Medulla oblongata (tissue), 1 donor: Measurements from ENCODE around the gene APP.
A peak's percentile ranks its signal among the peaks of the same experiment; 100 is the strongest.
"Not testable (repeated sequence)": the region's sequence is repeated elsewhere in the genome, so short reads cannot be mapped to it uniquely, and the experiment has no call there.

Source experiments
- DNase-seq: peaks from one replicate; pipeline ENCODE4 v3.0.0-alpha.2; 2015; ENCODE audit errors: extremely low spot score

APP gene

DNA sequence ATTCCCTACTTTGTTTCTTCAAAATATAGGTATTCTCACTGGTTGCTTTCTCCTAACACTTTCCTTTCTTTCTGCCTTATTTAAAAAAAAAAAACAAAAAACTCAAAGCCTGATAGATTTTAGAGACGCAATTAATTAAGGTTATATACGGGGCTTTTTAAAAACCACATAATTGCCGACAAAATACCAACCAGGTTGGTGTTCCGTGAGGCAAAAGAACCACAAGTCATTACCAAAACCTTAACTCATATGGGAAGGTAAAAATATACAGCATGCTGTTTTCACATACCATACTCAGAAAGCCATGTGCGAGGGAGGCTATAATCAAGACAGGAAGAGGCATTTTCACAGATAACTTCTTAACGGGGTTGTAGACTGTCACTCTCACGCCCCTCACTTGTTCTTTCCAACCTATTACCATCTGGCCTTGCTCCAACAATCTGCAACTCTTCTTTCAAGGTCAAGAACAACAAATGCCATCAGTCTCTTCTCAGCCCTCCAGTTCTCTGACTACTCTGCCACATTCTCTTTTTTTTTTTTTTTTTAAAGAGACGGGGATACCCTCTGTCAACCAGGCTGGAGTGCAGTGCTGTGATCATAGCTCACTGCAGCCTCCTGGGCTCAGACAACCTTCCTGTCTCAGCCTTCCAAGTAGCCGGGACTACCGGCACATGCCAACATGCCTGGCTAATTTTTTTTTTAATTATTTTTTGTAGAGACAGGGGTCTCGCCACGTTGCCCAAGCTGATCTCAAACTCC lies 102.6 kb downstream of the APP start:
- DNase-seq, result no peak

DNA sequence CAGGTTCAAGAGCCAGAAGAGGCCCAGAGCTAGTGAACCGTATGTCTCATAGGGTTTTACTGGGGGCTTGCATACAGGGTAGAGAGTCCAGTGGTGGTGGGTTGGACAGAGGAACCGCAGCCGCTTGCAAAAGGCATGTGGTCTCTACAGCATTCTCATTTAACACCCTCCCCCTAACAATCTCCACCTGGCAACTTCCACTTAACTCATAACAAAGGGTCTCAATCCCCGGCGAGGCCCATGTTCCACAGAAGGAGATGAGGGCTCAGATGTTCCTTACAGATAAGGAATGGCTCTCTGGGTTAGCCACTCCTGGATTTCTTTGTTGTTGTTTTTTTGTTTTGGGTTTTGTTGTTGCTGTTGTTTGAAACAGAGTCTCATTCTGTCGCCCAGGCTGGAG lies 106.1 kb downstream of the APP start:
- DNase-seq, result no peak

DNA sequence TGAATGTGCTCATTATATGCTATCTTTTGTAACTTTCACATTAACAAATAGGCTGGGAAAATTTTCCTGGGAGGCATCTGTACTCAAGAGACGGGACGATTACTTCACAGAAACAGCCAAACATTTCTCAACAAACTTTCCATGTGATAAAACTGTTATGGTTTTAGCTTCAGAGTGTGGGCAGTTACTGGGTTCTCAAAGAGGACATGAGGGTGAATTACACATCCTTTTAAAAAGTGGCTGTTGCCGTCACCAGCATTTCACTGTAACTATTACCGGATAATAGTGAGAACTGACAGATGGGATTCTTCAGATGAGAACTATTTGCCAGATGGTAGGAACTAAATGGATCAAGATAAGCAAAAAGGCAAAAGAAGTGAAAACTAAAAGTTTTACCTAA lies 109.1 kb downstream of the APP start:
- DNase-seq, result no peak

DNA sequence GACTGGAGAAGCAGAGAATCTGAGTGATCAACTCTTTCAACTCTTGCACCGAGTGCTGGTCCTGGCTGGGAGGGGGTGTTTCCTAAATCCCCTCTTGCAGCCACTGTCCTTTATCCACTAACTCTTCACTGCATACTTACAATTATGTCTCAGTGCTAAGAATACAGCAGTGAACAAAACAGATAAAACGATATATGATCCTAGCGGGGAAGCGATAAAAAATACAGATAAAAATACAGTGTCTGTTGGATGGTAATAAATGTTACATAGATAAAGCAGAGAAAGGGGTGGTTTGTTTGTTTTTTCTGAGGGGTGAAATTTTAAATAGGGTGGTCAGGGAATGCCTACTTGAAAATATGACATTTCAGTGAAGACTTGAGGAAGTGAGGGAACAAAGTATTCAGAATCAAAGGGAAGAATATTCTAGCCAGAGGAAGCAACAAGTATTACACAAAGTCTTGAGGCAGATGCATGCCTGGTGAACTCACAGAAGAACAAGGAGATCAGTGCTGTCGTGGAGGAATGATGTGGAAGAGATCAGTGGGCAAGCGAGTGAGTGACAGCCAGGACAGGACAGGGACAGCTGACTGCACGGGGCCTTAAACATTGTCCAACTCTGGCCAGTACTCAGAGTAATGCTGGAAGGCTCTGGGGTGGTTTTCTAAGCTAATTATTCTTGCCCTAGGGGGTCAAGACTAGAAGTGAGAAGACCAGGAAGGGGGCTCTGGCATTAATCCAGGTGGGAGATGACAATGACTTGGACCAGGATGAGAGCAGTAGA lies 110.0 kb downstream of the APP start:
- no peak for DNase-seq

DNA sequence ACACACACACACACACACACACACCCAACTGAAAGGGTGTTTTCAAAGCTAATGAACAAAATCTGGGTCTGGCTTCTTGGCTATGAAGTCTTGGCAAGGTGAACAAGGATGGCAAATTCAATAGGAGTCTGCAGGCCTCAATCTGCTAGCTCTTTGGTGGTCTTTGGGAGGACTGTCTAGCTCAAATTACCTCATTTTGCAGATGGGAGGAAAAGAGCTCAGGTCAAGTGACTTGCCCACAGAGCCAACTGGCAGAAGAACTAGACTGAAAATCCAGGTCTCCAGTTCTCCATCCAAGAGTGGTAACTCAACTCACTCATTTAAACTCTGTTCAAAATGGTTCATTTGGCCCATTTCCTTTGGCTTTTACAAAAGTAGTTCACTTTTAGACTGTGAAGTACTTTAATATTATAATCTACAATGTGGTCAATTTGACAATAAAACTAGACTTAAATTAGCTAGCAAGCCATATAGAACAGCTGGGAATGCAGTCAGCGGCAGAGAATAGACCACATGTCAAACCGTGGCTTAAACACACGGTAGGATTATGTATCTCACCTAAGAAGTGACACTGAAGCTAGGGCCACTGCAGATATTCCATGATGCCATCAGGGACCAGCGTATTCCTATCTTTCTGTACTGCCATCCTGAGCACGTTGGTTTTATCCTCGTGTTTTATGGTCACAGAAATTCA lies 112.9 kb downstream of the APP start:
- peak; percentile 71 for DNase-seq

DNA sequence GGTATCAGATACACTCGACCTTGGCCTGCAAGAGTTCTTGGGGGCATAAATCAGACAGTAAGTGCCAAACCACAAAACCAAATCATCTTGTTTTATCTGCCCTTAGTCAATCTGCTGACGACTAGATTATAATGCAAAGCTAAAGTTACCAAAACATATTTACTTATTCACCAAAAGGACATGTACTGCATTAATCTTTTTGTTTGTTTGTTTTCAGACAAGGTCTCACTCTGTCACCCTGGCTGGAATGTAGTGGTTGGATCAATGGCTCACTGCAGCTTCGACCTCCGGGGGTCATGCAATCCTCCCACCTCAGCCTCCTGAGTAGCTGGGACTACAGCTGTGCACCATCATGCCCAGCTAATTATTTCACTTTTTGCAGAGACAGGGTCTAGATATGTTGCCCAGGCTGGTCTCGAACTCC lies 114.7 kb downstream of the APP start:
- no peak for DNase-seq

DNA sequence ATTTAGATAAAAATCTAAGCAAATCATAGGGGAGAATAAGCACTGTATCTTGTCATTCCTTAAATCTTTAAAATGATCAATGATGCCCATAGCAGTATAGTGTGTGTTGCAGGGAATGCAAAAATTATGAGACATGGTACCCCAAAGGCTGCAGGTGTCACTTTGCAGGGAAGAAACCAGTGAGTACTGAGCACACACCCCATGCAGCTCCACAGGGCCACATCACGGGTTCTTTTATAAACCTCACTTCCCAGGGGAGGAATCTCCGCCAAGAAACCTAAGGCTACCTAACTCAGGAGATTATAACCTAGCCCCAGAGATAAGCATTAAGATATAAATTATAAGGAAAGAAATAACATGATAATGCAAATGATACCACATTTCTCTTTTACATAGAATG lies 115.6 kb downstream of the APP start:
- DNase-seq, result no peak

DNA sequence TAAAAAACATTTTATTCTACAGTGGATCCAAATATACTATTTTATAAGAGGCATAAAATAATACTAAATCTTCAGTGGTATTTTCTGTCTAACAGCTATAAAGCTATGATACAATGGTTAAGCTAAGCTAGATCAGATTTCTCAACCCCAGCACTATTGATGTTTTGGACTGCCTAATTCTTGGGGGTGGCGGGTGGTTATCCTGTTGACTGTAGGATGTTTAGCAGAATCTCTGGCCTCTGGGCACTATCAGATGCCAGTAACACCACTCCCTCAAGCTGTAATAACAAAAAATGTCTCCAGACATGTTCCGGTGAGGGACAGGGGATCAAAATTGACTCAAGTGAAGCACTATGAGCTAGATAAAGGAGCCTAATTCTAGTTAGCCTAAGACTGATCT lies 118.5 kb downstream of the APP start:
- DNase-seq, result no peak

DNA sequence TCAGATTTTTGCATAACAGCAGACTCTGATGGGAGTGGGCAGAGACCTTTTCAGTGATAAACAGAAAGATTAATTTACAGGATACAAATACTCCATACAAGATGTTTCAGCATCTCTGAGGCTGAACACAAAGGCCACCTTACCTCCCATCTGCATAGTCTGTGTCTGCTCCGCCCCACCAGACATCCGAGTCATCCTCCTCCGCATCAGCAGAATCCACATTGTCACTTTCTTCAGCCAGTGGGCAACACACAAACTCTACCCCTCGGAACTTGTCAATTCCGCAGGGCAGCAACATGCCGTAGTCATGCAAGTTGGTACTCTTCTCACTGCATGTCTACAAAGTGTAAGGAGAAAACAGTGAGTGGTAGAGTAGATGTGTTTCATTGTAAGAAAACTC lies 119.7 kb downstream of the APP start:
- no peak for DNase-seq

DNA sequence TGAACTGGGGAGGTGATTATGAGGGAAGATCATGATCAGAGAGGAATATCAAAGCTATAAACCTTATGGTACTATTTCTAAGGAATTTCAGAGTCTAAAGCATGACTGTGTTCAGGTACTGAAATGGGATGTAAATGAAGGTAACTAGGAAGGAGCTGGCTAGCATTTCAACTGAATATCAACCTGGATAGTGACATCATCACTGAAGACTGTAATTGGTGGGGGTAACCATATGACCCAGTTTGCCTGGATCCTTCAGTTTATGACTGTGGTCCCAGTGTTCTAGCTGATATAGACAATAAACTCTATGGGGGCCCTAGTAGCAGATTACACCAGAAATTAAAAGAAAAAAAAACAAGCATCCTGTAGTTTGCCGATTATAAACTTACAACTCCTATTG lies 120.8 kb downstream of the APP start:
- DNase-seq, result no peak

DNA sequence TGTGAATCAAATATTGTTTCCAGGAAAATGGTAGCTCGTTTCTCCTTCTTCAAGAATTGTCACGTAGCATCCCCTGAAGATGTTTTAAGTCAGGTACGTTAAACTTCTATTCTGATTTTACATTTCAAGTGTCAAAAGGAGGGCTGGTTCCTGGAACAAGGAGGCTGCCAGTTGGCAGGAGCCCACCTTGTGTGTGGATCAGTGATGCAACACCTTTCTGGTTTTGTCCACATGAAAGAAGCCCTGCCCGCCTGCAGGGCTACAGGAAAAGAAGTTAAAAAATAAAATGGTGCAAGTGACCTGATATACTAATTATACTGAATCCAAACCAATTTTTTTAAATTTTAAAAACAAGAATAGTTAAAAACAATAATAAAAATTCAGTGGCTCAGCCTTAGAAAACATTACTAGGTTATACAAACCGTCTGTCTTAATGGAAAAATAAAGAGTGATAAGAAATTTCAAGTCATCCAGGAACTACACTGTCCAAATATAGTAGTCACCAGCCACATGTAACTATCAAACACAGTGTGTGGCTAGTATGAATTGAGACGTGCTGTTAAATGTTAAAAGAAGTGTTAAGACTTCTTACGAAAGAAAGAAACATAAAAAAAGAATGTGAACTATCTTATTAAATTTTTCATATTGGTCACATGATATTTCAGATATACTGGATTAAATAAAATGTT lies 123.1 kb downstream of the APP start:
- DNase-seq, result no peak

DNA sequence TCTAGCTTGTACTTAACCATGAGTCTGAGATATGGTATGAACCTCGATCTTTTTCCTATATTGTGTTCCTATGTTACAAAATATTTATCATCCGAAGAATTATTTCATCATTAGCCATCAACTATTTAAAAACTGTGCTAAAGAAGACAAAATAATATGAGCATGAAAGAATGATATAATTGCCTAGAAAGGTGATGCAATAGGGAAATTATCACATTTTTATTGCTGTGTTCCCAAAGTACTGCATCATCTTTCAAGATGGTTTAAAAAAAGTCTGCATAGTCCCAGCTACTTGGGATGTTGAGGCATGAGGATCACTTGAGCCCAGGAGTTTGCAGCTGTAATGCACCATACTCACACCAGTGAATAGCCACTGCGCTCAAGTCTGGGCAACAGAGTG lies 126.7 kb downstream of the APP start:
- no peak for DNase-seq

DNA sequence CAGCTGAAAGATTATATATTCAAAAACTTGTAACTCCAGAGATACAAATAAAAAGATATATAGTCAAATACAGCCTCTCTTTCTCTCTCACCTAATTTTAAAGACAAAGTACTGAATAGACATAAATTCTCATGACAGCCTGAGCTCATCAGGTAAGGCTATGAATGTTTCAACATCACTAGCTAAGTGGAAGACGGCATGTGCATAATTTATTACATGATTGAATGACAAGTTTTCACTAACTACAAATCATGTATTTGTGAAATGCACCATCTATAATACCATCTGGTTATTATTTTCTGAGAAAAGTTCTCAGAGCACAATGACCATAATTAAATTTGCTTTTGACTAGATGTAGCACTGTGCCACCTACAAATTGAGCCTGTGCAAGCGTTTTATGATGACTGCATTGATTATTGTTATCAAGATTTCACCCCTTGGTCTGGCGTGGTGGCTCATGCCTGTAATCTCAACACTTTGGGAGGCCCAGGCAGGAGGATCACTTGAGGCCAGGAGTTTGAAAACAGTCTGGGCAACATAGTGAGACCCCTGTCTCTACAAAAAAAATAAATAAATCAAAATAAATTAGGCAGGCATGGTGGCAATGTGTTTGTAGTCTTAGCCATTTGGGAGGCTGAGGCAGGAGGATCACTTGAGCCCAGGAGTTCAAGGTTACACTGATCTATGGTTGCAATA lies 128.2 kb downstream of the APP start:
- no peak for DNase-seq

DNA sequence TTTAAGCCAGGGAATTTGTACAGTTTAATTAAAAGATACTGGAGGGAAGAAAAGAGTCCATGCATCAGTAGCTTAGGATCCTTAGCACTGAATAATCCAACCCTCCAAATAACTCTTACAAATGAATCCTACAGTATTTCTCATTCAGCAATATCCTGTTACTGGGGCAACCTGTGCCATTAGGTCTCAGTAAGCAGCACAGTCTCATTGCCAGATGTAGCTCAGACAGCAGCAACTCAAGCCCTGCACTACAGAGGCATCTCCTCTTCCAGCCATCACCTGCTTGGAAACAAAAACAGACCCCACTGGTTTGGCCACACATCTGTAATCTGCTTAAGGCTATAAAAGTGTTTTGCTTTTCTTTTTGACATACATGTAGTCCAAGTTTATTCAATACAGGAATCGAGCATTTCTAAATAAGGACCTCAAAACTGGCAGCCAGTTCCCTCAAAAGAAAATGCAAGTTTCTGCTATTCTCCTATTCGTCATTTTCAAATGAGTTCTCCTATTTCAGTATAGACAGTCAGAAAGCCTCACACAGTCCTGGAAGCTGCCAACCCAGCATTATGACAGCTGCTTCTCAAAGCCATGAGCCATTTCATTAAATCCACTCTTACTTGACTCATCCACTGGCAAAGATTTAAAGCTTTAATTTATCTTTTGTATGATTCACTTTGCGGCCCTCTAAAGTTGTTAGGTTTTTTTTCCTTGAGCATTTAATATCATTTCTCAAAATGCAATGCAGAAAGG lies 129.0 kb downstream of the APP start:
- DNase-seq, result no peak

DNA sequence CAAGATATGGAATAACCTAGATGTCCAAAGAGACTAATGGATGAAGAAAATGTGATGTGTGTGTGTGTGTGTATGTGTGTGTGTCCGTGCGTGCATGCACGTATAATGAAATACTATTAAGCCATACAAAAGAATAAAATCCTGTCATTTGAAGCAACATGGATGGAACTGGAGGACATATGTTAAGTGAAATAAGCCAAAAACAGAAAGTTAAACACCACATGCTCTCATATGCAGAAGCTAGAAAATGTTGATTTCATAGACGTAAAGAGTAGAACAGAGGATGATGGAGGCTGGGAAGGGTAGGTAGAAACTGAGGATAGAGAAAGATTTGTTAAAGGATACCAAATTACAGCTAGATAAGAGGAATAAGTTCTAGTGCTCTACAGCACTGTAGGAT lies 133.7 kb downstream of the APP start:
- no peak for DNase-seq

DNA sequence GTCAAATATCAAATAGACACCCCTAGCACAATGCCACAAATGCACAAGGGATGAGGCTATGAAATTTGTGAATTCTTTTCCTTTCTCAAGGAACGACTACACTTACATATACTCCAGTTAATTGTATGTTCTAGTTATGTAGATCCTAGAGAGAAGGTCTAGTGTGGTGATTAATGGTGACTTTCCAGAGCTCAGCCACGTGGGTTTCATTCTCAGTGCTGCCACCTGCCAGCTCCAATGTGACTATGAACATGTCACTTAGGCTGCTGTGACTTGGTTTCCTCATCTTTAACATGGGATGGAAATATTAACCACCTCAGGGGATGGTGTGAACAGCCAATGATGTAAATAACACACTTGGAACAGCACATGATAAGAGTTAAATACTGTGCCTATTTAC lies 138.3 kb downstream of the APP start:
- DNase-seq, result no peak

DNA sequence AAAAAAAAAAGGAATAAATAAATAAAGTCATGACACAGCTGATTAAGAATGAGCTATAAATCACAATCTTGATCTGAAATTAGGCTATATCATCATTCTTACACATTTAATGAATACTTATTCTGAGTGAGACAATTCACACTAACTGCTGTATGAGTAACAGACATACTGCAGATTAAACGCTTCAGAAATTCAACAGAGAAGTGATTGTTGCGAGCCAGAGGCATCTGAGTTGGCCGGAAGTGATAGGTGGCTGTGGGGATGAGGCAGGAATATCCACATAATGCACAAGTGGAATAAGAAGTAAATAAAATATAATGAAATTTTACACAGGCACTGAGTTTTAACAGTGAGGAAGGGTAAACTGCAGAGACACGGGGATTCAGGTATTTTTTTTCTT lies 142.4 kb downstream of the APP start:
- peak; percentile 51 for DNase-seq

DNA sequence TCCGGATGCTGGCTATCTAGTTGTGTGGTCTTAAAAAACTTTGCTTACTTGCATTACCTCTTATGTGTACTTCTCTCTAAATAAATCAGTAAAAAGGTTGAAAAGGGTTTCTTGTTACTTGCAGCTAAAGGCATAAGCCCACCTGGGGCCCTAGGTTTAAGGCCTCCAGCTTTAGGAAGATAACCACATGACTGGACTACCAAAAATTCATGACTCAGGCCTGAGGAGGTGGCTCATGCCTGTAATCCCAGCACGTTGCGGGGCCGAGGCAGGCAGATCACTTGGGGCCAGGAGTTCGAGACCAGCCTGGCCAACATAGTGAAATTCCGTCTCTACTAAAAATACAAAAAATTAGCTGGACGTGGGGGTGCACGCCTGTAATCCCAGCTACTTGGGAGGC lies 142.9 kb downstream of the APP start:
- no peak for DNase-seq

DNA sequence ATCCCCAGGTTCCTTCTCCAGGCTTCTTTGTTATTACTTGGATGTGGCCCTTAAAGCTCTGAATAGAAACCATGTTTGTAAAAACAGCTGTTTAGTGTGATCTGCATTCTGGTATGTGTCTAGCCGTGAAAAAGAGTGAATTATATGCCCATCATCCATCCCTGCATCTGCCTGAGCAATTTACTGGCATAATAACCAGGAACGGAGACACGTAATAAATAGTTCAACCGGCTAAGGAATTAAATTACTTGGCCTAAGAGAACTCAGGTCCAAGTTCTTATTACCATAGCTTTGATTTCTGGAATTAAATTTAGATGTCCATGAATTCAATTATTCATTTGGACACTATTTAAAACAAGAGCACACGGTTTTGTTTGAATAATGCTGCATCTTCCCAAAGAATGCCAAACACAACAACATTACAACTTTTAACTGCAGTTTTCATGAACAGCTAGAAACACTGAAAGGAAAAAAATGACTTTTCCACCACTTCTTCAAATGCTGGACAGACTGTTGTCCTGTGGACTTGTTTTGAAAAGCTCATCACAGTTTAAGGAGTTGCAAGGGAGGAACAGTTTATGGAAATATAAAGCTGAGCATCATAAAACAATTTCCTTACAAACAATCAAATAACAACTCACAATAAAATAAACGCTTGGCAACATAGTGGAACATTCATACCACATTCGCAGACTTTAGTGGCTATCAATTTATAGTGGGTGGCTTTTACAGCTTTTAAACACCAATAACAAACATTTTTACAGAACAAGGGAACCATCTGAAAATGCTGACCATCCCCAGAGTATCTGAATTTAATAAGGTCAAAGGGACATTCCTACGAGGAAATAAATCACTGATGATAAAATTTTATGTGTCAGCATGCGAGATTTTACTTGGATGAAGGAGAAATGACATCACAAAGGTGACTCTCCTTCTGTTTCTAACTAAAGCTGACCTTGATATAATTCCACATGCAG lies 144.7 kb downstream of the APP start:
- no peak for DNase-seq

DNA sequence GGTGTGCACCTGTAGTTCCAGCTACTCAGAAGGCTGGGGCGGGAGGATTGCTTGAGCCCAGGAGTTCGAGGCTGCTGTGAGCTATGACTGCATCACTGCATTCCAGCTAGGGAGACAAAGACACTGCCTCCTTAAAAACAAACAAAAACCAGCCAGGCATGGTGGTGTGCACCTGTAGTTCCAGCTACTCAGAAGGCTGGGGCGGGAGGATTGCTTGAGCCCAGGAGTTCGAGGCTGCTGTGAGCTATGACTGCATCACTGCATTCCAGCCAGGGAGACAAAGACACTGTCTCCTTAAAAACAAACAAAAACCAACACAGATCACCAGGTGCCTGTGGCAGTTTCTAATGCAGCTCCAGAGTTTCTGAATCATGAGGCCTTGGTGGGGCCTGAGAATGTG lies 147.2 kb downstream of the APP start:
- not testable (repeated sequence) for DNase-seq
